Panc1 (cell line): ENCODE data around the gene RNF6. TPM values are rescaled to one million over a fixed set of nuclear protein-coding genes. Genes with fewer than 3 reads are reported as not detected.
A peak's percentile ranks its signal among the peaks of the same experiment; 100 is the strongest.

Experiments
- ATAC-seq: fragments of 200-7000 bp; cut with Tn5 transposase; 2 replicates; pipeline ENCODE4 v1.9.1; 2020; ENCODE audit warnings: mild to moderate bottlenecking, moderate library complexity
- BruUV-seq: library from RNA; stranded (reverse); fragments of 400-500 nt; replicated peaks from 2 replicates; lab custom pipeline; 2021; lab: Mats Ljungman, UMichigan
- CTCF ChIA-PET: fragments of 300-600 bp; sonication (Branson Sonifier 250); formaldehyde crosslinking; loops from one replicate; lab custom pipeline; 2022; ENCODE audit warnings: antibody characterized with exemption; lab: Charles Lee
- POLR2A ChIA-PET: fragments of 300-600 bp; sonication (Branson Sonifier 250); formaldehyde crosslinking; loops from one replicate; lab custom pipeline; 2022; ENCODE audit warnings: antibody characterized with exemption; lab: Charles Lee
- DNase-seq: peaks from one replicate; pipeline ENCODE4 v3.0.0-alpha.2; 2010; ENCODE audit warnings: low read depth, low spot score
- H3K27ac ChIP-seq: 2 replicates; pipeline ENCODE4 v1.5.1; 2011; ENCODE audit warnings: mild to moderate bottlenecking, low read length, inconsistent platforms
- H3K27me3 ChIP-seq: fragments of 200-500 bp; sonication (Bioruptor generic); 2 replicates; pipeline ENCODE4 v1.6.0; 2014; ENCODE audit warnings: low read length, inconsistent platforms; ENCODE audit not compliant: control insufficient read depth, insufficient read depth
- H3K36me3 ChIP-seq: fragments of 200-500 bp; sonication (Bioruptor generic); 2 replicates; pipeline ENCODE4 v1.5.1; 2014; ENCODE audit warnings: inconsistent platforms, mild to moderate bottlenecking, low read length, moderate library complexity; ENCODE audit not compliant: control insufficient read depth, insufficient read depth
- H3K4me1 ChIP-seq: 2 replicates; pipeline ENCODE4 v1.5.1; 2011; ENCODE audit warnings: inconsistent platforms, mild to moderate bottlenecking, low read length, moderate library complexity; ENCODE audit not compliant: control insufficient read depth, insufficient read depth
- H3K4me3 ChIP-seq, 2 experiments: 2 replicates each; pipeline ENCODE4 v1.5.1; 2011 to 2012; ENCODE audit warnings: low read depth in 2 of 2, low read length in 2 of 2, mild to moderate bottlenecking in 2 of 2, inconsistent platforms in 1 of 2, moderate library complexity in 1 of 2
- H3K9me3 ChIP-seq: fragments of 200-500 bp; sonication (Bioruptor generic); 2 replicates; pipeline ENCODE4 v1.5.1; 2014; ENCODE audit warnings: low read depth, mild to moderate bottlenecking, inconsistent platforms, low read length, moderate library complexity; ENCODE audit not compliant: control insufficient read depth, insufficient read depth
- POLR2AphosphoS5 ChIP-seq: IDR thresholded peaks from 2 replicates; pipeline ENCODE4 v1.6.1; 2012; ENCODE audit warnings: mild to moderate bottlenecking, low read depth, low read length, moderate library complexity
- SIN3A ChIP-seq: IDR thresholded peaks from 2 replicates; pipeline ENCODE4 v1.6.1; 2012; ENCODE audit warnings: low read depth, mild to moderate bottlenecking, low read length, moderate library complexity, borderline replicate concordance; ENCODE audit not compliant: insufficient read depth
- TCF7L2 ChIP-seq: IDR thresholded peaks from 2 replicates; pipeline ENCODE4 v1.6.1; 2011; ENCODE audit warnings: mild to moderate bottlenecking, low read depth, low read length, inconsistent platforms
- in situ Hi-C: cut with HindIII; loops from 2 replicates; pipeline ENCODE4 v1.10.0; 2016; ENCODE audit warnings: low sequenced_read_pairs, low pct_unique_long_range_greater_than_20kb
- intact Hi-C: fragments of 100-400 bp; cut with micrococcal nuclease; formaldehyde crosslinking; loops from one replicate; pipeline ENCODE4 v1.10.0; 2022; ENCODE audit not compliant: unreplicated experiment
- total RNA-seq: library from RNA; stranded (reverse); gene quantifications from one replicate; pipeline ENCODE4 v1.2.1, GENCODE V29; 2021; ENCODE audit not compliant: unreplicated experiment
- TF ChIP-seq, protein P1 (sequence below): fragments of 450-650 bp; IDR thresholded peaks from 2 replicates; pipeline ENCODE4 v1.5.1; 2017; ENCODE audit warnings: mild to moderate bottlenecking
- TF ChIP-seq, protein P2 (sequence below), 2 experiments: IDR thresholded peaks; 2 replicates each; pipeline ENCODE4 v1.6.1; 2011 to 2012; ENCODE audit warnings: low read depth in 2 of 2, control low read depth in 1 of 2, low read length in 1 of 2, mild to moderate bottlenecking in 1 of 2, moderate library complexity in 1 of 2; ENCODE audit not compliant: insufficient read depth in 1 of 2

RNF6 gene
- total RNA-seq, 1 experiment from 2014 or later: 38.0 TPM

DNA sequence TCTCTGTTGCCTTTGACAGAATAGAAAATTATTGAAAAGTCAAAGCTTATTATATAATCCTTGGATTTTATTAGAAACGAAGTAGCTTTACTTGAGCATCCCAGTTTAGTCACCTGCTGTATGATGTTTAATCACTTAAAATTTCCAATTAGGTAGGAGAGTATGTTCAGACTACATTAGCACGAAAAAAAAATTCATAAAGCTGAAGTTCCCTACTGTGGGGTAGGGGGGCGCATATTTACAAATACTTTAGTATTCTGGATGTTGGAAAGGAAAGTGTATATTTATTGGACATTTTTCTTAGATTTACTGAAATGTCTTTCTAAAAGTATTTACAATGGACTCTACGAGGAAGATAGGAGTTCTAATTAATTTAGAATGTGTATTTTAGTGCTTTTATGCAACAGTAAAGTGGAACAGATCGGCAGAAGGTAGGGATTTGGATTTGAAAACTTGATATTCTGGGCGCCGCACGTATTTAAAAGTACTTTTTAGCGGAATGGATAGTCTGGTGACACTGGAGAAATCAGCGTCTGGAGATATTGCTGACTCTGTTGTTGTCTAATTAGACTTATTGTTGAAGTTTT is 33.7 kb upstream of the RNF6 start:
- DNase-seq (no peak), ATAC-seq (no peak)
- H3K9me3 ChIP-seq: no peaks in the 10 kb centered on the region
- ChIA-PET CTCF (no interaction called here), POLR2A (no interaction called here)
- H3K27me3 ChIP-seq: no peaks in the 10 kb centered on the region
- peak overlapping the region; percentile 63 to 83; a peak in 3 of 4 replicates for H3K4me3 ChIP-seq
- TF ChIP-seq, protein P1, sequence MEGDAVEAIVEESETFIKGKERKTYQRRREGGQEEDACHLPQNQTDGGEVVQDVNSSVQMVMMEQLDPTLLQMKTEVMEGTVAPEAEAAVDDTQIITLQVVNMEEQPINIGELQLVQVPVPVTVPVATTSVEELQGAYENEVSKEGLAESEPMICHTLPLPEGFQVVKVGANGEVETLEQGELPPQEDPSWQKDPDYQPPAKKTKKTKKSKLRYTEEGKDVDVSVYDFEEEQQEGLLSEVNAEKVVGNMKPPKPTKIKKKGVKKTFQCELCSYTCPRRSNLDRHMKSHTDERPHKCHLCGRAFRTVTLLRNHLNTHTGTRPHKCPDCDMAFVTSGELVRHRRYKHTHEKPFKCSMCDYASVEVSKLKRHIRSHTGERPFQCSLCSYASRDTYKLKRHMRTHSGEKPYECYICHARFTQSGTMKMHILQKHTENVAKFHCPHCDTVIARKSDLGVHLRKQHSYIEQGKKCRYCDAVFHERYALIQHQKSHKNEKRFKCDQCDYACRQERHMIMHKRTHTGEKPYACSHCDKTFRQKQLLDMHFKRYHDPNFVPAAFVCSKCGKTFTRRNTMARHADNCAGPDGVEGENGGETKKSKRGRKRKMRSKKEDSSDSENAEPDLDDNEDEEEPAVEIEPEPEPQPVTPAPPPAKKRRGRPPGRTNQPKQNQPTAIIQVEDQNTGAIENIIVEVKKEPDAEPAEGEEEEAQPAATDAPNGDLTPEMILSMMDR: peak; percentile 13; the same call in 1 of the 2 replicates
- TF ChIP-seq TCF7L2: no peak
- in situ Hi-C loops: no loop called here
- no peak overlapping the region; the same call in 1 of the 2 replicates for H3K27ac ChIP-seq
- intact Hi-C loops: no loop called here
- peaks cover 5% of the 10 kb centered on the region; the same call in 1 of the 2 replicates for H3K4me1 ChIP-seq
- H3K36me3 ChIP-seq: no peaks in the 10 kb centered on the region; the same call in 1 of the 2 replicates
- TSS peak; percentile 73 for BruUV-seq

DNA sequence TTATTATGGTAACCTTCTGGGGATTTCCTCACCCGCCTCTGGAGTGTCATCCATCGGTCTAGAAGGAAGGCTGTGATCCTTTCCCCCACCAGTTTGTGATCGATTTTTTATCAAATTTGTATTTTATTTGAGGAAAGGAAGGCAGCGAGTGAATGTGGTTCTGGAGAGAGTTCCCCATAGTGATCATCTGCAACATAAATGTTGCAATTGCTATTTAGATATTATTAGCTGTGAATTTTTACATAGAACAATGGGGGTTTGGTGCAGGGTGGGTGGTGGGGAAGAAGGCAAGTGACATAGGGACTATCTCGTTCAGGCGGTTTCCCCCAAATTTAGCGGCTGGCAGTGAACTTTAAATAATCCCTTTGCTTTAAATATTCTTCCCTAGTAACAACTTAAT is 33.0 kb upstream of the RNF6 start:
- no peaks in the 10 kb centered on the region; the same call in 1 of the 2 replicates for H3K36me3 ChIP-seq
- ChIA-PET POLR2A (no interaction called here), CTCF (interaction anchor here (0.6 kb wide), 1 partner anchor 456 kb away, joined by 3 read pairs; no protein-coding TSS in a partner anchor)
- peak overlapping the region; percentile 63 to 83 for H3K4me3 ChIP-seq
- DNase-seq (no peak), ATAC-seq (no peak)
- intact Hi-C loops: no loop called here
- peaks cover 5% of the 10 kb centered on the region; the same call in 1 of the 2 replicates for H3K4me1 ChIP-seq
- in situ Hi-C loops: no loop called here
- peak overlapping the region; percentile 66 for H3K27ac ChIP-seq
- TF ChIP-seq SIN3A (no peak), TCF7L2 (no peak), POLR2AphosphoS5 (no peak)
- TF ChIP-seq, protein P2, sequence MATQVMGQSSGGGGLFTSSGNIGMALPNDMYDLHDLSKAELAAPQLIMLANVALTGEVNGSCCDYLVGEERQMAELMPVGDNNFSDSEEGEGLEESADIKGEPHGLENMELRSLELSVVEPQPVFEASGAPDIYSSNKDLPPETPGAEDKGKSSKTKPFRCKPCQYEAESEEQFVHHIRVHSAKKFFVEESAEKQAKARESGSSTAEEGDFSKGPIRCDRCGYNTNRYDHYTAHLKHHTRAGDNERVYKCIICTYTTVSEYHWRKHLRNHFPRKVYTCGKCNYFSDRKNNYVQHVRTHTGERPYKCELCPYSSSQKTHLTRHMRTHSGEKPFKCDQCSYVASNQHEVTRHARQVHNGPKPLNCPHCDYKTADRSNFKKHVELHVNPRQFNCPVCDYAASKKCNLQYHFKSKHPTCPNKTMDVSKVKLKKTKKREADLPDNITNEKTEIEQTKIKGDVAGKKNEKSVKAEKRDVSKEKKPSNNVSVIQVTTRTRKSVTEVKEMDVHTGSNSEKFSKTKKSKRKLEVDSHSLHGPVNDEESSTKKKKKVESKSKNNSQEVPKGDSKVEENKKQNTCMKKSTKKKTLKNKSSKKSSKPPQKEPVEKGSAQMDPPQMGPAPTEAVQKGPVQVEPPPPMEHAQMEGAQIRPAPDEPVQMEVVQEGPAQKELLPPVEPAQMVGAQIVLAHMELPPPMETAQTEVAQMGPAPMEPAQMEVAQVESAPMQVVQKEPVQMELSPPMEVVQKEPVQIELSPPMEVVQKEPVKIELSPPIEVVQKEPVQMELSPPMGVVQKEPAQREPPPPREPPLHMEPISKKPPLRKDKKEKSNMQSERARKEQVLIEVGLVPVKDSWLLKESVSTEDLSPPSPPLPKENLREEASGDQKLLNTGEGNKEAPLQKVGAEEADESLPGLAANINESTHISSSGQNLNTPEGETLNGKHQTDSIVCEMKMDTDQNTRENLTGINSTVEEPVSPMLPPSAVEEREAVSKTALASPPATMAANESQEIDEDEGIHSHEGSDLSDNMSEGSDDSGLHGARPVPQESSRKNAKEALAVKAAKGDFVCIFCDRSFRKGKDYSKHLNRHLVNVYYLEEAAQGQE (IDR thresholded peaks at IDR 0.05; ENCODE audit: insufficient read depth in 1 of 2, low read depth in 2 of 2, low read length in 1 of 2): no peak
- TF ChIP-seq, protein P1: no peak
- no peaks in the 10 kb centered on the region for H3K27me3 ChIP-seq
- no peaks in the 10 kb centered on the region for H3K9me3 ChIP-seq
- BruUV-seq: no TSS peak
